Panc1 (cell line): ENCODE results near the gene POMGNT1. TPM values are rescaled to one million over a fixed set of nuclear protein-coding genes. Genes with fewer than 3 reads are reported as not detected.

Experiments used
- ATAC-seq: fragments of 200-7000 bp; cut with Tn5 transposase; 2 replicates; pipeline ENCODE4 v1.9.1; 2020; ENCODE audit warnings: mild to moderate bottlenecking, moderate library complexity
- BruUV-seq: library from RNA; stranded (reverse); fragments of 400-500 nt; replicated peaks from 2 replicates; lab custom pipeline; 2021; lab: Mats Ljungman, UMichigan
- CTCF ChIA-PET: fragments of 300-600 bp; sonication (Branson Sonifier 250); formaldehyde crosslinking; loops from one replicate; lab custom pipeline; 2022; ENCODE audit warnings: antibody characterized with exemption; lab: Charles Lee
- POLR2A ChIA-PET: fragments of 300-600 bp; sonication (Branson Sonifier 250); formaldehyde crosslinking; loops from one replicate; lab custom pipeline; 2022; ENCODE audit warnings: antibody characterized with exemption; lab: Charles Lee
- DNase-seq: peaks from one replicate; pipeline ENCODE4 v3.0.0-alpha.2; 2010; ENCODE audit warnings: low read depth, low spot score
- H3K27ac ChIP-seq: 2 replicates; pipeline ENCODE4 v1.5.1; 2011; ENCODE audit warnings: mild to moderate bottlenecking, low read length, inconsistent platforms
- H3K27me3 ChIP-seq: fragments of 200-500 bp; sonication (Bioruptor generic); 2 replicates; pipeline ENCODE4 v1.6.0; 2014; ENCODE audit warnings: low read length, inconsistent platforms; ENCODE audit not compliant: control insufficient read depth, insufficient read depth
- H3K36me3 ChIP-seq: fragments of 200-500 bp; sonication (Bioruptor generic); 2 replicates; pipeline ENCODE4 v1.5.1; 2014; ENCODE audit warnings: inconsistent platforms, mild to moderate bottlenecking, low read length, moderate library complexity; ENCODE audit not compliant: control insufficient read depth, insufficient read depth
- H3K4me1 ChIP-seq: 2 replicates; pipeline ENCODE4 v1.5.1; 2011; ENCODE audit warnings: inconsistent platforms, mild to moderate bottlenecking, low read length, moderate library complexity; ENCODE audit not compliant: control insufficient read depth, insufficient read depth
- H3K4me3 ChIP-seq, 2 experiments: 2 replicates each; pipeline ENCODE4 v1.5.1; 2011 to 2012; ENCODE audit warnings: low read depth in 2 of 2, low read length in 2 of 2, mild to moderate bottlenecking in 2 of 2, inconsistent platforms in 1 of 2, moderate library complexity in 1 of 2
- H3K9me3 ChIP-seq: fragments of 200-500 bp; sonication (Bioruptor generic); 2 replicates; pipeline ENCODE4 v1.5.1; 2014; ENCODE audit warnings: low read depth, mild to moderate bottlenecking, inconsistent platforms, low read length, moderate library complexity; ENCODE audit not compliant: control insufficient read depth, insufficient read depth
- CTCF ChIP-seq: fragments of 450-650 bp; IDR thresholded peaks from 2 replicates; pipeline ENCODE4 v1.5.1; 2017; ENCODE audit warnings: mild to moderate bottlenecking
- POLR2AphosphoS5 ChIP-seq: IDR thresholded peaks from 2 replicates; pipeline ENCODE4 v1.6.1; 2012; ENCODE audit warnings: mild to moderate bottlenecking, low read depth, low read length, moderate library complexity
- REST ChIP-seq, 2 experiments: IDR thresholded peaks; 2 replicates each; pipeline ENCODE4 v1.6.1; 2011 to 2012; ENCODE audit warnings: low read depth in 2 of 2, control low read depth in 1 of 2, low read length in 1 of 2, mild to moderate bottlenecking in 1 of 2, moderate library complexity in 1 of 2; ENCODE audit not compliant: insufficient read depth in 1 of 2
- SIN3A ChIP-seq: IDR thresholded peaks from 2 replicates; pipeline ENCODE4 v1.6.1; 2012; ENCODE audit warnings: low read depth, mild to moderate bottlenecking, low read length, moderate library complexity, borderline replicate concordance; ENCODE audit not compliant: insufficient read depth
- TCF7L2 ChIP-seq: IDR thresholded peaks from 2 replicates; pipeline ENCODE4 v1.6.1; 2011; ENCODE audit warnings: mild to moderate bottlenecking, low read depth, low read length, inconsistent platforms
- in situ Hi-C: cut with HindIII; loops from 2 replicates; pipeline ENCODE4 v1.10.0; 2016; ENCODE audit warnings: low sequenced_read_pairs, low pct_unique_long_range_greater_than_20kb
- intact Hi-C: fragments of 100-400 bp; cut with micrococcal nuclease; formaldehyde crosslinking; loops from one replicate; pipeline ENCODE4 v1.10.0; 2022; ENCODE audit not compliant: unreplicated experiment
- total RNA-seq: library from RNA; stranded (reverse); gene quantifications from one replicate; pipeline ENCODE4 v1.2.1, GENCODE V29; 2021; ENCODE audit not compliant: unreplicated experiment

POMGNT1 gene
- total RNA-seq, 1 experiment from 2014 or later: 178 TPM

DNA sequence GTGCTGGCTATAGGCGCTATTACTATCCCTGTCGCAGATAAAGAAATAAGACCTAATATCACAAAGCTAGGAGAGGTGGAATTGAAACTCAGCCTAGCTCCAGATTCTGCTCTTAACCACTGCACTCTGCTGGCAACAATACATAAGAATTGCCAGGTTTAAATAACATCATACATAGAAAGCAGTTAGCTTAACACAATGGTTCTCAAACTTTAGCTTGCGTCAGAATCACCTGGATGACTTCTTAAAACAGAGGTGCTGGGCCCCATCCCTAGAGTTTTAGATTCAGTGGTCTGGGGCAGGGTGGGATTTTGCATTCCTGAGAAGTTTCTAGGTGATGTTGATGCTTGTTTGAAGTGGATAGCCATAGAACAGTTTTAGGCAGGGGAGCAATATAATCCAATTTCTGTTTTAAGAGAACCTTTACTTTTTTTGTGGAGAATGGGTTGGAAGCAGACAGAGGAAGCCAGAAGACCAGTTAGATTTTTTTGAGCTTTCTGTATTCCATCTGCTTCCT lies 1.1 kb upstream of the POMGNT1 start:
- POLR2A ChIA-PET: interaction anchor here (0.6 kb wide), 1 partner anchor 90 kb away, joined by 3 read pairs; no protein-coding TSS in a partner anchor
- no peak for ATAC-seq
- CTCF ChIA-PET: interaction anchor here (0.7 to 2.3 kb wide), 2 partner anchors 8 to 24 kb away, joined by 4 to 12 read pairs; no protein-coding TSS in a partner anchor

DNA sequence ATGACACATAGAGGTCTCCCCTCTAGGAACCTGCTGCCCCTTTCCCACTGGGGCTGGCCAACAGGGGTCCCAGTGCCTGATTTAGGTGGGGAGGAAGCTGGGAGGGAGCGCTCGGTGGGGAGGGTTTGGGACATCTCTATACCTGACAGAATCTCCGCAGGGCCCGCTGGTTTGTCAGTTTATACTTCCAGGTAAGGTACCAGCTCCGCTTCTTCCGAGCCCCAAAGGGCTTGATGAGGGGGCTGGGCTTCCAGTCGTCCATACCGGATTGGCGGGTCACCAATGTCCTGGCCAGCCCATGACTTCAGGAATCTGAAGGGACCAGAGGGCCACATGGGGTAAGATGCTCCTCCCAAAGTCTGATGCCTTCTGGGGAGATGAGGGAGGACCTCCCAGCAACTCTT lies 672 bp downstream of the POMGNT1 start:
- Histone ChIP-seq H3K27ac (peak overlapping the region; percentile 97), H3K4me1 (peaks cover 21% of the 10 kb centered on the region), H3K4me3 (peak overlapping the region; percentile 88 to 89), H3K27me3 (no peaks in the 10 kb centered on the region), H3K36me3 (peaks cover 6% of the 10 kb centered on the region; the same call in 1 of the 2 replicates), H3K9me3 (no peaks in the 10 kb centered on the region)
- ChIA-PET CTCF (no interaction called here), POLR2A (no interaction called here)
- ATAC-seq (peak; percentile 17; the same call in 1 of the 2 replicates), DNase-seq (no peak)
- intact Hi-C loops: no loop called here
- BruUV-seq: no TSS peak
- TF ChIP-seq TCF7L2 (no peak), CTCF (no peak), SIN3A (no peak), REST (IDR thresholded peaks at IDR 0.05; ENCODE audit: insufficient read depth in 1 of 2, low read depth in 2 of 2, low read length in 1 of 2) (no peak), POLR2AphosphoS5 (no peak)
- in situ Hi-C loops: no loop called here

More for the DNA sequence above, 1.1 kb upstream of the POMGNT1 start:
- BruUV-seq: no TSS peak
- Histone ChIP-seq H3K27ac (peak overlapping the region; percentile 88), H3K9me3 (no peaks in the 10 kb centered on the region), H3K4me1 (peaks cover 24% of the 10 kb centered on the region), H3K27me3 (no peaks in the 10 kb centered on the region), H3K36me3 (no peaks in the 10 kb centered on the region), H3K4me3 (peak overlapping the region; percentile 66 to 88)
- intact Hi-C loops (no loop called here), in situ Hi-C loops (no loop called here)
- TF ChIP-seq SIN3A (no peak), REST (IDR thresholded peaks at IDR 0.05; ENCODE audit: insufficient read depth in 1 of 2, low read depth in 2 of 2, low read length in 1 of 2) (no peak), TCF7L2 (no peak), CTCF (no peak), POLR2AphosphoS5 (no peak)
- no peak for DNase-seq
